NCI-H748 (cell line): Measurements from ENCODE around the gene PSENEN.
A peak's percentile ranks its signal among the peaks of the same experiment; 100 is the strongest.
"Not testable (repeated sequence)": the region's sequence is repeated elsewhere in the genome, so short reads cannot be mapped to it uniquely, and the experiment has no call there.

Source experiments
- DNase-seq: peaks from one replicate; lab custom pipeline; 2025; ENCODE audit not compliant: unreplicated experiment; lab: John Stamatoyannopoulos, UW

The PSENEN gene

DNA sequence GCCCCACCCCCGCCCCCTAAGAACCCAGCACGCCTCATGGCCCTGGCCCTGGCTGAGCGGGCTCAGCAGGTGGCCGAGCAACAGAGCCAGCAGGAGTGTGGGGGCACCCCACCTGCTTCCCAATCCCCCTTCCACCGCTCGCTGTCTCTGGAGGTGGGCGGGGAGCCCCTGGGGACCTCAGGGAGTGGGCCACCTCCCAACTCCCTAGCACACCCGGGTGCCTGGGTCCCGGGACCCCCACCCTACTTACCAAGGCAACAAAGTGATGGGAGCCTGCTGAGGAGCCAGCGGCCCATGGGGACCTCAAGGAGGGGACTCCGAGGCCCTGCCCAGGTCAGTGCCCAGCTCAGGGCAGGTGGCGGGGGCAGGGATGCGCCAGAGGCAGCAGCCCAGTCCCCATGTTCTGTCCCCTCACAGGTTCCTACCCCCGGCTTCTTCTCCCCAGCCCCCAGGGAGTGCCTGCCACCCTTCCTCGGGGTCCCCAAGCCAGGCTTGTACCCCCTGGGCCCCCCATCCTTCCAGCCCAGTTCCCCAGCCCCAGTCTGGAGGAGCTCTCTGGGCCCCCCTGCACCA, 41.9 kb downstream of the PSENEN start:
- no peak for DNase-seq

GRCh38 chr19:35788205-35788960, 42.9 kb downstream of the PSENEN start:
- no peak for DNase-seq

- no peak for DNase-seq
Observed at GRCh38 chr19:35789195-35789977, 43.9 kb downstream of the PSENEN start.

DNA sequence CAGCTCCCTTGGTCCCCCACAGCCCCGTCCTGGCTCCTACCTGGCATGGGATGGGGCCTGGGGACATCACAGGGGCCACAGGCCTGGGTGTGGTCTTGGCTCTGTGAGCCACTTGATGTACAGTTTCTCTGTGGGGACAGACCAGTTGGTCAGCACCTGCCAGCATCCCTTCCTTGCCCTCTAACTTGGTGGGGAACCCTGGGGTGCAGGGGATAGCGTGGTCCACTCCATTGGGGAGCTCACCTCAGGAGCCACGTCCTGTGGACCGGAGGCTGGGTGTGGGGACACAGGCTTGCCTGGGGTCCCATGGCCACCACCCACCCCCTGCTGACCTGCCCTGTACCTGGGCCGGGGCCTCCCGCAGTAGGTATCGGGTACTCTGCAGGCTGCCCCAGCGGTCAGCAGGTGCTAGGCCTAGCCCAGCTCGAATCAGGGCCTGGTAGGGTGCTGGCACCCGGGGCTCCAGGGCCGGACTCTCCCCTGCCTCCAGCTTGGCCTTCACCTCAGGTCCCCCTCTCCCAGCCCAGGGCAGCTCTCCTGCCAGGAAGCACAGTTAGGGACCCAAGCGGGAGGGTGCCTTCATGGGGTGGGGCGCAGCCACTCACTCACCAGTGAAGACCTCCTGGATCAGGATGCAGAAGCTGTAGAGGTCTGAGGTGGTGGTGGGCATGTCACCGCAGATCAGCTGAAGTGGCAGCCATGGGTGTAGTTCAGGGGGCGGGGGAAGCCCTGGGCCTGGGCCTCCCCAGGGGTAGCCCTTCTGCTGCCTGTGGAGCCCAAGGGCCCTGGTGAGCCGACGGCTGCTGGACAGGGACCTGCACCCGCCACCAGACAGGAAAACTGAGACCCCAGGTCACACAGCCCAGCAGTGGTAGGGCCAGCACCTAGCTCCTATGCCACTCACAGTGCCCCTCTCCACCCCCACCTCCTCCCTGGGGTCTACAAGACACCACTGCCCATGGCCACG, 44.8 kb downstream of the PSENEN start:
- no peak for DNase-seq

DNA sequence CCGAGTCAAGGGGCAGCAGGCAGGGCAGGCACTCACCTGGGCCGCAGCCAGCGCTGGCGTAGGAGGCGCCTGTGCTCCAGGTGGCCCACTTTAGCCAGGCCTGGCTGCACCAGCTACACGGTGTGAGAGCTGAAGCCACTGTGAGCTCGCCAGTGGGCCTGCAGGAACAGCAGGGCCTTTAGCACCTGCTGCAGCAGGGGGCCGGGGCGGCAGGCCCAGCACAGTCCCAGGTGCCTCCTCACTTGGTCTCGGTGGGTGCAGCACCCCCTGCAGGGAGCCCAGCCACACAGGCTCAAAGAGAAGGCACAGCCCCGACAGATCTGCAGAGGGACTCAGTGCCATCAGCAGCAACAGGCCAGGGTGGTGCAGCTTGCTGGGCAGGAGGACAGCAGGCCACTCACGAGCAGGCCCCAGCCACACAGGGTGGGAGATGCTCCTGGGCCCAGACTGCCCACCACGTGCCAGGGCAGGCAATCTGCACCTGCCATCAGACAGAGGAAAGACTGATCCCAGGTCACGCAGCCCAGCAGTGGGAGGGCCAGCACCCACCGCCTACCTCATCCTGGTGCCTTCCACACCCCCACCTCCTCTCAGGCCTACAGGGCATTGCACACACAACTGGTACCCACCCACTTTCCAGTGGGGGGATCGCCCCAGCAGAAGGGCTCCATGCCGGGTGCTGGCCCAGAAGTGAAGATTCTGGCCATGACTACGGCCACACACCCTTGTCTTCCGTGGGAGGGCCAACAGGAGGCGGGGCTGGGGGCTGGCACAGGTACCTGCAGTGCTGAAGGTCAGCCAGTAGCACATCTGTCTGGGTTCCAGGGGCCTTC, 45.7 kb downstream of the PSENEN start:
- DNase-seq: peak; percentile 23

DNA sequence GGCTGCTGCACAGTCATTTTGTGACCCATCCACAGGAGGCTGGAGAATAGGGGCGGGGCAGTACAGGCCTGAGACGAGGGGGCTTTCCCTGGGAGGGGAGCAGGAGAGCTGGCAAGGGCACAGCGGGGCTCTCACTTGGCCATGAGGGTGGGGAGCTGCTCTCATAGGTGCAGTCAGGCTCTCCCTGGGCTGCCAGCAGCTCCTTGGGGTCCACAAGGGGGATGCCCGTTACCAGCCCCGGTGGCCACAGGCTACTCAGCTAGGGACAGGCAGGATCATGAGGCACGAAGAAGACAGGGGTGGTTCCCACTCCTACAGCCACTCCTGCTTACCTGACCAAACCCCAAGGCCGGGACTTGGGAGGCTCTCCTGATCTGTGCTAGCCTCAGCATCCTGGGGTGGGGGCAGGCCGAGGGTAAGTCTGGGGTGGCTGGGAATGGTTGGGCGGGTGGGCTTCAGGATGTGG, 46.4 kb downstream of the PSENEN start:
- DNase-seq: no peak

GRCh38 chr19:35792312-35792711, 46.9 kb downstream of the PSENEN start:
- no peak for DNase-seq

- DNase-seq: no peak
Observed at GRCh38 chr19:35792888-35793287, 47.4 kb downstream of the PSENEN start.

DNA sequence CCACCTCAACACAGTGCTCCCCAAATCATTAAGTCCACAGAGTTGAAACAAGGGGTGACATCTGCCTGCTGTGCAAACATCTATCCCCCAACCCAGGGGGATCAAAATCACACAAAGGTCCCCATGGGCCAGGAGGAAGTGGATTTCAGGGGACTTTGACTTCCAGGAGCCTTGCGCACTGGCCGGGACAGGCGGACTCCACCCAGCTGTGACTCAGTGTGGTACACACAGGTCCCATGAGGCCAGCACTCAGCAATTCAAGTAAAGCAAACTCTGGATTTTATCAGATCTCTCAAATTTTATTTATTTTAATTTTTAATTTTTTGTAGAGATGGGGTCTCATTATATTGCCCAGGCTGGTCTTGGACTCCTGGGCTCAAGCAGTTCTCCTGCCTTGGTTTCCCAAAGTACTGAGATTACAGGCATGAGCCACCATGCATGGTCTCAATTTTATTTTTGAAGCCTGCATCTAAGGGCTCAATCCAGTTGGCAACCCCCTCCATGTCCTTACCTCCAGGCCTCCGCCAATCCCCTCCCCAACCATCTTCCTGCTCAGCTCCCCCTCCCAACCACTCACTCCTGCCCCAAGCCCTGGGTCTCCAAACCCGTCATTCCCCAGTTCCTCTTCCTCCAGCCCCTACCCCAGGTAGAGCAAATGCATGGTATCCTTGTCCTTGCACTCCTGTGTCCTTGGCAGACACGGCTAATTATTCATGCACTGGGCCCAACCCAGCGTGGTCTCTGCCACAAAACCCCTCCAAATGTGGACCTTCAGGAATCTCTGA, 48.1 kb downstream of the PSENEN start:
- DNase-seq: no peak

- DNase-seq: not testable (repeated sequence)
Observed at GRCh38 chr19:35795564-35795963, 50.1 kb downstream of the PSENEN start.
